HUES48 (cell line): Measurements from ENCODE around the gene OMP.

ENCODE experiments used
- H3K27ac ChIP-seq: one replicate; pipeline ENCODE4 v1.7.0; 2013; ENCODE audit warnings: low read depth, low read length, inconsistent platforms
- H3K27me3 ChIP-seq: 2 replicates; pipeline ENCODE4 v1.6.1; 2013; ENCODE audit warnings: mild to moderate bottlenecking, low read length; ENCODE audit not compliant: control insufficient read depth, insufficient read depth
- H3K36me3 ChIP-seq: 2 replicates; pipeline ENCODE4 v1.6.1; 2013; ENCODE audit warnings: low read length; ENCODE audit not compliant: control insufficient read depth, insufficient read depth
- H3K4me1 ChIP-seq: 2 replicates; pipeline ENCODE4 v1.6.1; 2013; ENCODE audit warnings: mild to moderate bottlenecking, low read length; ENCODE audit not compliant: control insufficient read depth, insufficient read depth
- H3K4me3 ChIP-seq: 2 replicates; pipeline ENCODE4 v1.5.1; 2013; ENCODE audit warnings: mild to moderate bottlenecking, low read depth, low read length
- H3K9ac ChIP-seq: 2 replicates; pipeline ENCODE4 v1.6.1; 2013; ENCODE audit warnings: mild to moderate bottlenecking, low read depth, low read length, moderate library complexity
- H3K9me3 ChIP-seq: 2 replicates; pipeline ENCODE4 v1.6.1; 2013; ENCODE audit warnings: low read length; ENCODE audit not compliant: control insufficient read depth, insufficient read depth

The OMP gene

GRCh38 chr11:77110836-77111235 is 8.2 kb downstream of the OMP start:
- no peak overlapping the region for H3K9ac ChIP-seq
- H3K27ac ChIP-seq = no peak overlapping the region
- H3K4me3 ChIP-seq = no peak overlapping the region
- H3K27me3 ChIP-seq = no peaks in the 10 kb centered on the region
- H3K9me3 ChIP-seq = no peaks in the 10 kb centered on the region
- H3K36me3 ChIP-seq = no peaks in the 10 kb centered on the region
- H3K4me1 ChIP-seq = no peaks in the 10 kb centered on the region

- Histone ChIP-seq H3K9me3 (no peaks in the 10 kb centered on the region), H3K9ac (no peak overlapping the region), H3K27me3 (no peaks in the 10 kb centered on the region), H3K4me1 (no peaks in the 10 kb centered on the region), H3K27ac (no peak overlapping the region), H3K36me3 (no peaks in the 10 kb centered on the region), H3K4me3 (no peak overlapping the region)
These were observed 8.6 kb downstream of the OMP start for GRCh38 chr11:77111277-77111676.

GRCh38 chr11:77111946-77112345 is 9.3 kb downstream of the OMP start:
- Histone ChIP-seq H3K4me3 (no peak overlapping the region), H3K9me3 (no peaks in the 10 kb centered on the region), H3K4me1 (no peaks in the 10 kb centered on the region), H3K36me3 (no peaks in the 10 kb centered on the region), H3K9ac (no peak overlapping the region), H3K27me3 (no peaks in the 10 kb centered on the region), H3K27ac (no peak overlapping the region)

GRCh38 chr11:77112641-77113381 is 10.2 kb downstream of the OMP start:
- Histone ChIP-seq H3K36me3 (no peaks in the 10 kb centered on the region), H3K4me1 (no peaks in the 10 kb centered on the region), H3K9ac (no peak overlapping the region), H3K27ac (no peak overlapping the region), H3K27me3 (no peaks in the 10 kb centered on the region), H3K9me3 (no peaks in the 10 kb centered on the region), H3K4me3 (no peak overlapping the region)

- H3K27me3 ChIP-seq = no peaks in the 10 kb centered on the region
- no peaks in the 10 kb centered on the region for H3K9me3 ChIP-seq
- peaks cover 4% of the 10 kb centered on the region; the same call in 1 of the 2 replicates for H3K36me3 ChIP-seq
- H3K9ac ChIP-seq = no peak overlapping the region
- H3K4me1 ChIP-seq = no peaks in the 10 kb centered on the region
- no peak overlapping the region for H3K27ac ChIP-seq
- H3K4me3 ChIP-seq = no peak overlapping the region
These were observed 10.9 kb downstream of the OMP start for GRCh38 chr11:77113382-77114088.

GRCh38 chr11:77114089-77114463 is 11.4 kb downstream of the OMP start:
- H3K36me3 ChIP-seq = peaks cover 7% of the 10 kb centered on the region; the same call in 1 of the 2 replicates
- no peak overlapping the region for H3K4me3 ChIP-seq
- no peaks in the 10 kb centered on the region for H3K27me3 ChIP-seq
- no peak overlapping the region for H3K27ac ChIP-seq
- no peak overlapping the region for H3K9ac ChIP-seq
- H3K4me1 ChIP-seq = no peaks in the 10 kb centered on the region
- H3K9me3 ChIP-seq = no peaks in the 10 kb centered on the region

- peaks cover 15% of the 10 kb centered on the region; the same call in 1 of the 2 replicates for H3K36me3 ChIP-seq
- H3K27me3 ChIP-seq = no peaks in the 10 kb centered on the region
- no peaks in the 10 kb centered on the region for H3K9me3 ChIP-seq
- no peaks in the 10 kb centered on the region for H3K4me1 ChIP-seq
- H3K9ac ChIP-seq = no peak overlapping the region
- H3K27ac ChIP-seq = no peak overlapping the region
- no peak overlapping the region for H3K4me3 ChIP-seq
These were observed 12.6 kb downstream of the OMP start for GRCh38 chr11:77115181-77115611.

GRCh38 chr11:77115956-77116355 is 13.3 kb downstream of the OMP start:
- Histone ChIP-seq H3K36me3 (peaks cover 18% of the 10 kb centered on the region; the same call in 1 of the 2 replicates), H3K9me3 (no peaks in the 10 kb centered on the region), H3K4me1 (no peaks in the 10 kb centered on the region), H3K27ac (no peak overlapping the region), H3K27me3 (no peaks in the 10 kb centered on the region), H3K4me3 (no peak overlapping the region), H3K9ac (no peak overlapping the region)

- Histone ChIP-seq H3K4me3 (no peak overlapping the region), H3K4me1 (no peaks in the 10 kb centered on the region), H3K27me3 (no peaks in the 10 kb centered on the region), H3K27ac (no peak overlapping the region), H3K9ac (no peak overlapping the region), H3K9me3 (no peaks in the 10 kb centered on the region), H3K36me3 (peaks cover 19% of the 10 kb centered on the region; the same call in 1 of the 2 replicates)
These were observed 14.9 kb downstream of the OMP start for GRCh38 chr11:77117492-77117891.

GRCh38 chr11:77118086-77118485 is 15.4 kb downstream of the OMP start:
- Histone ChIP-seq H3K4me3 (no peak overlapping the region), H3K9ac (no peak overlapping the region)

GRCh38 chr11:77118971-77119370 is 16.3 kb downstream of the OMP start:
- no peaks in the 10 kb centered on the region for H3K9me3 ChIP-seq
- no peak overlapping the region for H3K27ac ChIP-seq
- H3K4me3 ChIP-seq = no peak overlapping the region
- H3K27me3 ChIP-seq = no peaks in the 10 kb centered on the region
- H3K4me1 ChIP-seq = no peaks in the 10 kb centered on the region
- no peak overlapping the region for H3K9ac ChIP-seq
- H3K36me3 ChIP-seq = peaks cover 31% of the 10 kb centered on the region; the same call in 1 of the 2 replicates

More at GRCh38 chr11:77118086-77118485, 15.4 kb downstream of the OMP start:
- no peaks in the 10 kb centered on the region for H3K9me3 ChIP-seq
- no peak overlapping the region for H3K27ac ChIP-seq
- H3K27me3 ChIP-seq = no peaks in the 10 kb centered on the region
- no peaks in the 10 kb centered on the region for H3K4me1 ChIP-seq
- peaks cover 23% of the 10 kb centered on the region; the same call in 1 of the 2 replicates for H3K36me3 ChIP-seq
